Hepatocyte (in vitro differentiated cells): Measurements from ENCODE around the gene HAGH.

Source experiments
- EZH2 ChIP-seq: fragments of 200-600 bp; sonication (generic); IDR thresholded peaks from 2 replicates; pipeline ENCODE4 v1.6.1; 2016; ENCODE audit warnings: antibody characterized with exemption, mild to moderate bottlenecking, borderline replicate concordance
- EZH2phosphoT487 ChIP-seq: fragments of 200-600 bp; sonication (generic); IDR thresholded peaks from one replicate; pipeline ENCODE4 v1.6.1; 2018; ENCODE audit warnings: antibody characterized with exemption, mild to moderate bottlenecking, low read depth, moderate library complexity; ENCODE audit not compliant: unreplicated experiment, severe bottlenecking
- TF ChIP-seq, protein P1 (sequence below): fragments of 200-600 bp; sonication (generic); IDR thresholded peaks from 2 replicates; pipeline ENCODE4 v1.5.1; 2016; ENCODE audit warnings: antibody characterized with exemption, mild to moderate bottlenecking; ENCODE audit not compliant: poor library complexity

DNA sequence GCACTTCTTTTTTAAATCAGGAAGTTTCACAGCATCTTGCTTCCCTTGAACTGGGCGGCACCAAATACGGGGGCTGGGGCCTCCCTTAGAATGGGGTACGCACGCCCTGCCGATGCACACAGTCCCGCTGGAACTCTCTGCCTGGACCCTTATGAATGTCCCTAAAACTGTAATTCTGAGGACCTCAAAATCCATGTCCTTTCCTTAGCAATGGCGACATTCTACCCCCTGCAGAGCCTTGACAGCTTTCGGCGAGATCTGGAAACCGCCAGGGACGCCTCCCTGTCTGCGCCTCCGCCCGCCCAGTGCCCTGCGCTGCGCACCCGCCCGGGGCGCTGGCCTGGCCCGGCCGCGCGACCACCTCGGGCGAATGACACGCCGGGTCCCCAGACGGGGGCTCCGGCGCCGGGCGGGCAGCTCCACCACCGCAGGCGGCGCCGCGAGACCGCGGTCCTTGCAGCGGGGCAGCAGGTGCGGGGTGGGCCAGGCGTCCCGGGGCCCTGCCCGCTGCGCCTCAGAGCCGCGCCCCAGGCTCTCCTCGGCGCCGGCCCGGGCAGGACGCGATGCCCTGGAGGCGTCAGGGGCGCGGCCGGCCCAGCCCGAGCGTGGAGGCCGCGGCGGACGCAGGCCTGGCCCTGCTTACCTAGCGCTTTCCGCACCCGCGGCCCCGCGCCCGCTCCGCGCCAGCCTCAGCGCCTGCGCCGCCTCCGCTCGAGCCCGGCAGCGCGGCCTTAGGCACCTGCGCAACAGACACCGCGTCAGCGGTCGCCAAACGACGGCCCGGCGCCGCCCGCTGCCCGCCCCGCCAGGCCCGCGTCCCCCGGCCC, 548 bp downstream of the HAGH start:
- TF ChIP-seq EZH2 (no peak), EZH2phosphoT487 (no peak)
- TF ChIP-seq, protein P1, sequence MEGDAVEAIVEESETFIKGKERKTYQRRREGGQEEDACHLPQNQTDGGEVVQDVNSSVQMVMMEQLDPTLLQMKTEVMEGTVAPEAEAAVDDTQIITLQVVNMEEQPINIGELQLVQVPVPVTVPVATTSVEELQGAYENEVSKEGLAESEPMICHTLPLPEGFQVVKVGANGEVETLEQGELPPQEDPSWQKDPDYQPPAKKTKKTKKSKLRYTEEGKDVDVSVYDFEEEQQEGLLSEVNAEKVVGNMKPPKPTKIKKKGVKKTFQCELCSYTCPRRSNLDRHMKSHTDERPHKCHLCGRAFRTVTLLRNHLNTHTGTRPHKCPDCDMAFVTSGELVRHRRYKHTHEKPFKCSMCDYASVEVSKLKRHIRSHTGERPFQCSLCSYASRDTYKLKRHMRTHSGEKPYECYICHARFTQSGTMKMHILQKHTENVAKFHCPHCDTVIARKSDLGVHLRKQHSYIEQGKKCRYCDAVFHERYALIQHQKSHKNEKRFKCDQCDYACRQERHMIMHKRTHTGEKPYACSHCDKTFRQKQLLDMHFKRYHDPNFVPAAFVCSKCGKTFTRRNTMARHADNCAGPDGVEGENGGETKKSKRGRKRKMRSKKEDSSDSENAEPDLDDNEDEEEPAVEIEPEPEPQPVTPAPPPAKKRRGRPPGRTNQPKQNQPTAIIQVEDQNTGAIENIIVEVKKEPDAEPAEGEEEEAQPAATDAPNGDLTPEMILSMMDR = no peak
